ENCODE measurements around the gene DGKB. TPM values are rescaled to one million over a fixed set of nuclear protein-coding genes. Genes with fewer than 3 reads are reported as not detected.
A peak's percentile ranks its signal among the peaks of the same experiment; 100 is the strongest.

The DGKB gene
- total RNA-seq, 1 experiment from 2014 or later, result 0.48 TPM

GRCh38 chr7:14236834-14237233 lies 665.7 kb downstream of the DGKB start:
- Histone ChIP-seq H3K27ac (no peak overlapping the region), H3K27me3 (ENCODE audit: insufficient read depth, low read depth) (no peaks in the 10 kb centered on the region), H3K36me3 (ENCODE audit: low read depth) (no peaks in the 10 kb centered on the region), H3K79me2 (ENCODE audit: low read depth) (no peaks in the 10 kb centered on the region), H3K4me1 (replicated peaks; ENCODE audit: insufficient read depth) (no peaks in the 10 kb centered on the region), H2AFZ (no peak overlapping the region), H3K9me3 (ENCODE audit: insufficient read depth, low read depth) (no peaks in the 10 kb centered on the region; the same call in 1 of the 2 replicates), H3F3A (ENCODE audit: insufficient read depth, low read depth) (no peaks in the 10 kb centered on the region), H3K9me2 (ENCODE audit: insufficient read depth) (no peaks in the 10 kb centered on the region), H3K4me3 (no peak overlapping the region), H3K4me2 (peak overlapping the region; percentile 15; the same call in 1 of the 2 replicates), H4K20me1 (ENCODE audit: insufficient read depth) (no peaks in the 10 kb centered on the region)
- TF ChIP-seq EZH2 (IDR thresholded peaks at IDR 0.05; ENCODE audit: low read depth), result no peak
- TF ChIP-seq, protein P1, sequence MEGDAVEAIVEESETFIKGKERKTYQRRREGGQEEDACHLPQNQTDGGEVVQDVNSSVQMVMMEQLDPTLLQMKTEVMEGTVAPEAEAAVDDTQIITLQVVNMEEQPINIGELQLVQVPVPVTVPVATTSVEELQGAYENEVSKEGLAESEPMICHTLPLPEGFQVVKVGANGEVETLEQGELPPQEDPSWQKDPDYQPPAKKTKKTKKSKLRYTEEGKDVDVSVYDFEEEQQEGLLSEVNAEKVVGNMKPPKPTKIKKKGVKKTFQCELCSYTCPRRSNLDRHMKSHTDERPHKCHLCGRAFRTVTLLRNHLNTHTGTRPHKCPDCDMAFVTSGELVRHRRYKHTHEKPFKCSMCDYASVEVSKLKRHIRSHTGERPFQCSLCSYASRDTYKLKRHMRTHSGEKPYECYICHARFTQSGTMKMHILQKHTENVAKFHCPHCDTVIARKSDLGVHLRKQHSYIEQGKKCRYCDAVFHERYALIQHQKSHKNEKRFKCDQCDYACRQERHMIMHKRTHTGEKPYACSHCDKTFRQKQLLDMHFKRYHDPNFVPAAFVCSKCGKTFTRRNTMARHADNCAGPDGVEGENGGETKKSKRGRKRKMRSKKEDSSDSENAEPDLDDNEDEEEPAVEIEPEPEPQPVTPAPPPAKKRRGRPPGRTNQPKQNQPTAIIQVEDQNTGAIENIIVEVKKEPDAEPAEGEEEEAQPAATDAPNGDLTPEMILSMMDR (conservative IDR thresholded peaks at IDR 0.05), result no peak
- CTCF ChIA-PET, result no interaction called here
- no TSS peak for BruUV-seq (replicated peaks)
- POLR2A ChIA-PET (ENCODE audit: unreplicated experiment), result no interaction called here
- DNase-seq, result peak in 1 of 2 experiments; percentile 59
- intact Hi-C loops (cut with micrococcal nuclease; ENCODE audit: unreplicated experiment), result no loop called here

GRCh38 chr7:14235056-14235455 lies 667.5 kb downstream of the DGKB start:
- Histone ChIP-seq H3K4me3 (no peak overlapping the region), H3K79me2 (ENCODE audit: low read depth) (no peaks in the 10 kb centered on the region), H3K27me3 (ENCODE audit: insufficient read depth, low read depth) (no peaks in the 10 kb centered on the region), H3K36me3 (ENCODE audit: low read depth) (no peaks in the 10 kb centered on the region), H3K27ac (no peak overlapping the region), H3K4me1 (replicated peaks; ENCODE audit: insufficient read depth) (no peaks in the 10 kb centered on the region), H3K9me3 (ENCODE audit: insufficient read depth, low read depth) (no peaks in the 10 kb centered on the region; the same call in 1 of the 2 replicates), H3K9me2 (ENCODE audit: insufficient read depth) (no peaks in the 10 kb centered on the region), H3K4me2 (no peak overlapping the region), H3F3A (ENCODE audit: insufficient read depth, low read depth) (no peaks in the 10 kb centered on the region), H4K20me1 (ENCODE audit: insufficient read depth) (no peaks in the 10 kb centered on the region), H2AFZ (no peak overlapping the region)
- no peak for TF ChIP-seq EZH2 (IDR thresholded peaks at IDR 0.05; ENCODE audit: low read depth)
- TF ChIP-seq, protein P1 (conservative IDR thresholded peaks at IDR 0.05), result no peak
- POLR2A ChIA-PET (ENCODE audit: unreplicated experiment), result no interaction called here
- no TSS peak for BruUV-seq (replicated peaks)
- CTCF ChIA-PET, result no interaction called here
- intact Hi-C loops (cut with micrococcal nuclease; ENCODE audit: unreplicated experiment), result no loop called here
- DNase-seq, result no peak

GRCh38 chr7:14233868-14234369 lies 668.6 kb downstream of the DGKB start:
- intact Hi-C loops (cut with micrococcal nuclease; ENCODE audit: unreplicated experiment), result no loop called here
- no peaks in the 10 kb centered on the region for H3K36me3 ChIP-seq (ENCODE audit: low read depth)
- CTCF ChIA-PET, result interaction anchor here (0.5 kb wide), 1 partner anchor 298 kb away, joined by 5 read pairs; no protein-coding TSS in a partner anchor
- H3K79me2 ChIP-seq (ENCODE audit: low read depth), result no peaks in the 10 kb centered on the region
- H4K20me1 ChIP-seq (ENCODE audit: insufficient read depth), result no peaks in the 10 kb centered on the region
- no peak overlapping the region for H2AFZ ChIP-seq
- DNase-seq, result peak in 1 of 2 experiments; percentile 40
- H3K27me3 ChIP-seq (ENCODE audit: insufficient read depth, low read depth), result no peaks in the 10 kb centered on the region
- H3K27ac ChIP-seq, result no peak overlapping the region
- BruUV-seq (replicated peaks), result no TSS peak
- no peak overlapping the region for H3K4me3 ChIP-seq
- peak overlapping the region; percentile 14 for H3K4me2 ChIP-seq
- TF ChIP-seq EZH2 (IDR thresholded peaks at IDR 0.05; ENCODE audit: low read depth), result no peak
- TF ChIP-seq, protein P1 (conservative IDR thresholded peaks at IDR 0.05), result no peak
- POLR2A ChIA-PET (ENCODE audit: unreplicated experiment), result no interaction called here
- H3K9me2 ChIP-seq (ENCODE audit: insufficient read depth), result no peaks in the 10 kb centered on the region
- H3K4me1 ChIP-seq (replicated peaks; ENCODE audit: insufficient read depth), result no peaks in the 10 kb centered on the region
- H3F3A ChIP-seq (ENCODE audit: insufficient read depth, low read depth), result no peaks in the 10 kb centered on the region
- no peaks in the 10 kb centered on the region; the same call in 1 of the 2 replicates for H3K9me3 ChIP-seq (ENCODE audit: insufficient read depth, low read depth)

All from PC-9 (cell line).